AG04449 (cell line): Measurements from ENCODE around the gene UNC119.

ENCODE experiments used
- CTCF ChIA-PET: fragments of 350-600 bp; formaldehyde crosslinking; extraction: SDS; loops from one replicate; lab custom pipeline; 2021; ENCODE audit warnings: antibody characterized with exemption; lab: Yijun Ruan, JAX
- POLR2A ChIA-PET: fragments of 400-600, 350-600 bp; formaldehyde crosslinking; extraction: SDS; loops from one replicate; lab custom pipeline; 2020; ENCODE audit warnings: antibody characterized with exemption, inconsistent platforms; lab: Yijun Ruan, JAX
- DNase-seq: peaks from one replicate; pipeline ENCODE4 v3.0.0-alpha.2; 2010; ENCODE audit warnings: low read depth, low spot score
- H3K4me3 ChIP-seq: 2 replicates; pipeline ENCODE4 v1.5.1; 2011; ENCODE audit warnings: low read depth, mild to moderate bottlenecking, control low read depth, low read length
- CTCF ChIP-seq: IDR thresholded peaks from one replicate; pipeline ENCODE4 v1.5.1; 2011; ENCODE audit warnings: mild to moderate bottlenecking, moderate library complexity, low read length, control low read depth, inconsistent platforms; ENCODE audit not compliant: insufficient read depth; ENCODE audit errors: missing control alignments

Gene UNC119

GRCh38 chr17:28534740-28535375 is 17.6 kb downstream of the UNC119 start:
- no peak overlapping the region for H3K4me3 ChIP-seq
- DNase-seq = no peak
- CTCF ChIA-PET = interaction anchor here (0.6 to 8.8 kb wide), 6 partner anchors 8 to 818 kb away, joined by 3 to 258 read pairs (median 4); partner anchors contain the start of gene UNC119
- TF ChIP-seq CTCF = no peak
- POLR2A ChIA-PET = no interaction called here

GRCh38 chr17:28533091-28533807 is 19.2 kb downstream of the UNC119 start:
- H3K4me3 ChIP-seq = no peak overlapping the region
- DNase-seq = no peak
- no peak for TF ChIP-seq CTCF
- ChIA-PET POLR2A (no interaction called here), CTCF (interaction anchor here (1.2 to 8.8 kb wide), 5 partner anchors 7 to 36 kb away, joined by 3 to 258 read pairs (median 56); partner anchors contain the start of gene UNC119)

GRCh38 chr17:28532050-28532960 is 20.1 kb downstream of the UNC119 start:
- CTCF ChIA-PET = interaction anchor here (0.9 to 8.8 kb wide), 7 partner anchors 8 to 38 kb away, joined by 3 to 258 read pairs (median 5); no protein-coding TSS in a partner anchor
- H3K4me3 ChIP-seq = no peak overlapping the region
- POLR2A ChIA-PET = interaction anchor here (0.6 kb wide), 1 partner anchor 39 kb away, joined by 3 read pairs; the partner anchor contains the start of gene PIGS
- TF ChIP-seq CTCF = no peak
- no peak for DNase-seq

- no peak overlapping the region for H3K4me3 ChIP-seq
- POLR2A ChIA-PET = no interaction called here
- no peak for TF ChIP-seq CTCF
- CTCF ChIA-PET = interaction anchor here (1.5 to 6.2 kb wide), 3 partner anchors 9 to 37 kb away, joined by 3 to 56 read pairs (median 5); no protein-coding TSS in a partner anchor
- no peak for DNase-seq
These were observed 21.5 kb downstream of the UNC119 start for GRCh38 chr17:28530926-28531325.

- ChIA-PET POLR2A (no interaction called here), CTCF (interaction anchor here (1.5 to 6.2 kb wide), 3 partner anchors 10 to 33 kb away, joined by 3 to 56 read pairs (median 33); no protein-coding TSS in a partner anchor)
- no peak for DNase-seq
These were observed 22.2 kb downstream of the UNC119 start for GRCh38 chr17:28530250-28530649.

More at GRCh38 chr17:28530250-28530649, 22.2 kb downstream of the UNC119 start:
- H3K4me3 ChIP-seq = no peak overlapping the region
- TF ChIP-seq CTCF = no peak
